HTERT RPE-1 (cell line): Measurements from ENCODE around the gene SLC44A1.

Experiments used
- in situ Hi-C: fragments of 300-500 bp; cut with MboI; formaldehyde crosslinking; loops from 4 replicates; pipeline ENCODE4 v1.14.3; 2020; ENCODE audit warnings: low sequenced_read_pairs

Gene SLC44A1

GRCh38 chr9:105244003-105244733 lies at the start of gene SLC44A1:
Gene SLC44A1 (plus strand): TSS chr9:105244651. CDS start chr9:105244869, 218 bp downstream.
- in situ Hi-C loops = no loop called here

- in situ Hi-C loops = no loop called here
These were observed 49.2 kb upstream of the SLC44A1 start for GRCh38 chr9:105195259-105195658.

- in situ Hi-C loops = no loop called here
These were observed 46.4 kb upstream of the SLC44A1 start for GRCh38 chr9:105198023-105198422.

- in situ Hi-C loops = no loop called here
These were observed 45.6 kb upstream of the SLC44A1 start for GRCh38 chr9:105198865-105199264.

GRCh38 chr9:105204416-105204815 lies 40.0 kb upstream of the SLC44A1 start:
- in situ Hi-C loops = no loop called here

- in situ Hi-C loops = no loop called here
These were observed 38.5 kb upstream of the SLC44A1 start for GRCh38 chr9:105205787-105206495.

- in situ Hi-C loops = no loop called here
These were observed 38.0 kb upstream of the SLC44A1 start for GRCh38 chr9:105206496-105206820.

GRCh38 chr9:105206821-105207699 lies 37.4 kb upstream of the SLC44A1 start:
- in situ Hi-C loops = no loop called here

GRCh38 chr9:105216440-105217178 lies 27.8 kb upstream of the SLC44A1 start:
- in situ Hi-C loops = no loop called here

- in situ Hi-C loops = no loop called here
These were observed 25.8 kb upstream of the SLC44A1 start for GRCh38 chr9:105218673-105219072.

- in situ Hi-C loops = no loop called here
These were observed 25.1 kb upstream of the SLC44A1 start for GRCh38 chr9:105219291-105219805.

GRCh38 chr9:105220451-105220850 lies 24.0 kb upstream of the SLC44A1 start:
- in situ Hi-C loops = no loop called here

GRCh38 chr9:105223544-105224140 lies 20.8 kb upstream of the SLC44A1 start:
- in situ Hi-C loops = no loop called here

- in situ Hi-C loops = no loop called here
These were observed 18.4 kb upstream of the SLC44A1 start for GRCh38 chr9:105226055-105226454.

GRCh38 chr9:105232207-105232606 lies 12.2 kb upstream of the SLC44A1 start:
- in situ Hi-C loops = no loop called here

- in situ Hi-C loops = no loop called here
These were observed 10.6 kb upstream of the SLC44A1 start for GRCh38 chr9:105233873-105234272.

GRCh38 chr9:105236261-105236660 lies 8.2 kb upstream of the SLC44A1 start:
- in situ Hi-C loops = no loop called here

- in situ Hi-C loops = no loop called here
These were observed 7.2 kb upstream of the SLC44A1 start for GRCh38 chr9:105237246-105237645.

GRCh38 chr9:105238302-105238701 lies 6.1 kb upstream of the SLC44A1 start:
- in situ Hi-C loops = no loop called here

GRCh38 chr9:105241356-105242043 lies 3.0 kb upstream of the SLC44A1 start:
- in situ Hi-C loops = no loop called here
